ENCODE results near the gene OTULIN. TPM values are rescaled to one million over a fixed set of nuclear protein-coding genes. Genes with fewer than 3 reads are reported as not detected.

The OTULIN gene
- total RNA-seq, 4 donors from 2014 or later: 5.0 to 30.1 (median 17.8) TPM

GRCh38 chr5:14730466-14730865 is 65.9 kb downstream of the OTULIN start:
- intact Hi-C loops (cut with DNase I; ENCODE audit: low total_unique reads): loop anchor here (10.0 kb wide), 1 partner anchor 134 kb away; no protein-coding TSS in a partner anchor

GRCh38 chr5:14730881-14731280 is 66.4 kb downstream of the OTULIN start:
- TF ChIP-seq, protein P1, sequence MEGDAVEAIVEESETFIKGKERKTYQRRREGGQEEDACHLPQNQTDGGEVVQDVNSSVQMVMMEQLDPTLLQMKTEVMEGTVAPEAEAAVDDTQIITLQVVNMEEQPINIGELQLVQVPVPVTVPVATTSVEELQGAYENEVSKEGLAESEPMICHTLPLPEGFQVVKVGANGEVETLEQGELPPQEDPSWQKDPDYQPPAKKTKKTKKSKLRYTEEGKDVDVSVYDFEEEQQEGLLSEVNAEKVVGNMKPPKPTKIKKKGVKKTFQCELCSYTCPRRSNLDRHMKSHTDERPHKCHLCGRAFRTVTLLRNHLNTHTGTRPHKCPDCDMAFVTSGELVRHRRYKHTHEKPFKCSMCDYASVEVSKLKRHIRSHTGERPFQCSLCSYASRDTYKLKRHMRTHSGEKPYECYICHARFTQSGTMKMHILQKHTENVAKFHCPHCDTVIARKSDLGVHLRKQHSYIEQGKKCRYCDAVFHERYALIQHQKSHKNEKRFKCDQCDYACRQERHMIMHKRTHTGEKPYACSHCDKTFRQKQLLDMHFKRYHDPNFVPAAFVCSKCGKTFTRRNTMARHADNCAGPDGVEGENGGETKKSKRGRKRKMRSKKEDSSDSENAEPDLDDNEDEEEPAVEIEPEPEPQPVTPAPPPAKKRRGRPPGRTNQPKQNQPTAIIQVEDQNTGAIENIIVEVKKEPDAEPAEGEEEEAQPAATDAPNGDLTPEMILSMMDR (IDR thresholded peaks at IDR 0.05): no peak
- TF ChIP-seq POLR2A (IDR thresholded peaks at IDR 0.05): no peak
- no peak for DNase-seq
- Histone ChIP-seq H3K4me3 (no peak overlapping the region), H3K9me3 (no peaks in the 10 kb centered on the region), H3K4me1 (peaks cover 0 to 4% of the 10 kb centered on the region in 2 donors), H3K36me3 (no peaks in the 10 kb centered on the region), H3K27me3 (no peaks in the 10 kb centered on the region), H3K27ac (no peak overlapping the region)
- intact Hi-C loops (cut with DNase I; ENCODE audit: low total_unique reads): loop anchor here (10.0 kb wide), 1 partner anchor 134 kb away; no protein-coding TSS in a partner anchor

More at GRCh38 chr5:14730466-14730865, 65.9 kb downstream of the OTULIN start:
- Histone ChIP-seq H3K9me3 (no peaks in the 10 kb centered on the region), H3K27me3 (no peaks in the 10 kb centered on the region), H3K4me1 (peaks cover 0 to 4% of the 10 kb centered on the region in 2 donors), H3K4me3 (no peak overlapping the region), H3K27ac (no peak overlapping the region), H3K36me3 (no peaks in the 10 kb centered on the region)
- no peak for DNase-seq
- no peak for TF ChIP-seq POLR2A (IDR thresholded peaks at IDR 0.05)
- TF ChIP-seq, protein P1 (IDR thresholded peaks at IDR 0.05): no peak

- no peak overlapping the region for H3K27ac ChIP-seq
These were observed 68.5 kb downstream of the OTULIN start for GRCh38 chr5:14732991-14733390.

GRCh38 chr5:14733661-14734060 is 69.1 kb downstream of the OTULIN start:
- Histone ChIP-seq H3K9me3 (no peaks in the 10 kb centered on the region), H3K4me1 (no peaks in the 10 kb centered on the region), H3K27me3 (no peaks in the 10 kb centered on the region), H3K27ac (no peak overlapping the region), H3K4me3 (no peak overlapping the region), H3K36me3 (no peaks in the 10 kb centered on the region)
- TF ChIP-seq, protein P1 (IDR thresholded peaks at IDR 0.05): no peak
- no peak for TF ChIP-seq POLR2A (IDR thresholded peaks at IDR 0.05)
- intact Hi-C loops (cut with DNase I; ENCODE audit: low total_unique reads): loop anchor here (10.0 kb wide), 1 partner anchor 131 kb away; no protein-coding TSS in a partner anchor
- DNase-seq: no peak

More at GRCh38 chr5:14732991-14733390, 68.5 kb downstream of the OTULIN start:
- no peak overlapping the region for H3K4me3 ChIP-seq
- TF ChIP-seq, protein P1 (IDR thresholded peaks at IDR 0.05): no peak
- no peak for TF ChIP-seq POLR2A (IDR thresholded peaks at IDR 0.05)
- no peaks in the 10 kb centered on the region for H3K4me1 ChIP-seq
- DNase-seq: no peak
- intact Hi-C loops (cut with DNase I; ENCODE audit: low total_unique reads): loop anchor here (10.0 kb wide), 1 partner anchor 132 kb away; no protein-coding TSS in a partner anchor
- H3K27me3 ChIP-seq: no peaks in the 10 kb centered on the region
- H3K9me3 ChIP-seq: no peaks in the 10 kb centered on the region
- no peaks in the 10 kb centered on the region for H3K36me3 ChIP-seq

- intact Hi-C loops (cut with DNase I; ENCODE audit: low total_unique reads): loop anchor here (10.0 kb wide), 1 partner anchor 130 kb away; no protein-coding TSS in a partner anchor
- no peaks in the 10 kb centered on the region for H3K27me3 ChIP-seq
- TF ChIP-seq, protein P1 (IDR thresholded peaks at IDR 0.05): no peak
- TF ChIP-seq POLR2A (IDR thresholded peaks at IDR 0.05): no peak
- H3K9me3 ChIP-seq: no peaks in the 10 kb centered on the region
- no peak overlapping the region for H3K4me3 ChIP-seq
- H3K27ac ChIP-seq: no peak overlapping the region
- no peaks in the 10 kb centered on the region for H3K36me3 ChIP-seq
- no peaks in the 10 kb centered on the region for H3K4me1 ChIP-seq
- DNase-seq: no peak
These were observed 69.9 kb downstream of the OTULIN start for GRCh38 chr5:14734396-14734795.

Data from uterus (tissue), 4 donors.